IMR-90 (cell line): ENCODE data around the gene MACROD1. TPM values are rescaled to one million over a fixed set of nuclear protein-coding genes. Genes with fewer than 3 reads are reported as not detected.

Experiments
- ATAC-seq: fragments of 200-7000 bp; cut with Tn5 transposase; 2 replicates; pipeline ENCODE4 v1.9.1; 2020; ENCODE audit warnings: low read depth, mild to moderate bottlenecking, moderate library complexity
- BruUV-seq: library from RNA; stranded (reverse); fragments of 400-500 nt; replicated peaks from 2 replicates; lab custom pipeline; 2021; lab: Mats Ljungman, UMichigan
- CTCF ChIA-PET: fragments of 300-600 bp; formaldehyde crosslinking; extraction: SDS; loops from one replicate; lab custom pipeline; 2021; ENCODE audit warnings: antibody characterized with exemption; lab: Yijun Ruan, JAX
- POLR2A ChIA-PET: fragments of 300-600 bp; sonication (Branson Sonifier 250); formaldehyde crosslinking; loops from one replicate; lab custom pipeline; 2022; ENCODE audit warnings: antibody characterized with exemption; ENCODE audit not compliant: unreplicated experiment; lab: Charles Lee
- DNase-seq: peaks from one replicate; pipeline ENCODE4 v3.0.0; 2013
- H2AFZ ChIP-seq: replicated peaks from 2 replicates; pipeline ENCODE3; 2013; ENCODE audit warnings: low read length, mild to moderate bottlenecking; ENCODE audit not compliant: poor library complexity
- H2AK5ac ChIP-seq: 2 replicates; pipeline ENCODE4 v1.6.1; 2013; ENCODE audit warnings: low read depth, low read length, inconsistent platforms
- H2AK9ac ChIP-seq: replicated peaks from 2 replicates; pipeline ENCODE3; 2013; ENCODE audit warnings: mild to moderate bottlenecking, low read depth, low read length, moderate library complexity; ENCODE audit not compliant: poor library complexity
- H2BK120ac ChIP-seq: 2 replicates; pipeline ENCODE4 v1.6.1; 2013; ENCODE audit warnings: low read depth, low read length, inconsistent platforms
- H2BK15ac ChIP-seq: 3 replicates; pipeline ENCODE4 v1.6.1; 2013; ENCODE audit warnings: low read depth, low read length, inconsistent platforms
- H2BK20ac ChIP-seq: 2 replicates; pipeline ENCODE4 v1.6.1; 2013; ENCODE audit warnings: low read depth, mild to moderate bottlenecking, inconsistent platforms, low read length, moderate library complexity
- H2BK5ac ChIP-seq: 2 replicates; pipeline ENCODE4 v1.6.1; 2013; ENCODE audit warnings: mild to moderate bottlenecking, low read depth, low read length, inconsistent platforms; ENCODE audit not compliant: poor library complexity, severe bottlenecking
- H3K14ac ChIP-seq: replicated peaks from 2 replicates; pipeline ENCODE4 v1.6.1; 2013; ENCODE audit warnings: low read depth, low read length, inconsistent platforms
- H3K18ac ChIP-seq: 2 replicates; pipeline ENCODE4 v1.6.1; 2013; ENCODE audit warnings: low read depth, low read length, control low read depth
- H3K23ac ChIP-seq: 2 replicates; pipeline ENCODE4 v1.6.1; 2013; ENCODE audit warnings: low read depth, low read length, inconsistent platforms
- H3K27ac ChIP-seq: 2 replicates; pipeline ENCODE4 v1.5.1; 2013; ENCODE audit warnings: mild to moderate bottlenecking, control low read depth, low read length; ENCODE audit not compliant: insufficient read depth
- H3K27me3 ChIP-seq: 2 replicates; pipeline ENCODE4 v1.6.1; 2013; ENCODE audit warnings: low read length; ENCODE audit not compliant: control insufficient read depth, insufficient read depth
- H3K36me3 ChIP-seq: 2 replicates; pipeline ENCODE4 v1.6.1; 2013; ENCODE audit warnings: low read length, mixed read lengths; ENCODE audit not compliant: control insufficient read depth, insufficient read depth
- H3K4ac ChIP-seq: 2 replicates; pipeline ENCODE4 v1.6.1; 2013; ENCODE audit warnings: low read depth, low read length, inconsistent platforms
- H3K4me1 ChIP-seq: 2 replicates; pipeline ENCODE4 v1.6.1; 2013; ENCODE audit warnings: low read length, mixed read lengths; ENCODE audit not compliant: control insufficient read depth, insufficient read depth
- H3K4me2 ChIP-seq: 2 replicates; pipeline ENCODE4 v1.6.1; 2013; ENCODE audit warnings: low read depth, mild to moderate bottlenecking, control low read depth, low read length, moderate library complexity
- H3K4me3 ChIP-seq: 2 replicates; pipeline ENCODE4 v1.5.1; 2013; ENCODE audit warnings: low read depth, mild to moderate bottlenecking, control low read depth, low read length, moderate library complexity; ENCODE audit not compliant: insufficient read depth
- H3K56ac ChIP-seq: 2 replicates; pipeline ENCODE4 v1.6.1; 2013; ENCODE audit warnings: low read length, inconsistent platforms; ENCODE audit not compliant: insufficient read depth; ENCODE audit errors: extremely low read depth
- H3K79me1 ChIP-seq, 2 experiments: 2 replicates each; pipeline ENCODE4 v1.6.1; 2013; ENCODE audit warnings: low read length in 2 of 2, inconsistent platforms in 1 of 2, low read depth in 1 of 2
- H3K9ac ChIP-seq: 2 replicates; pipeline ENCODE4 v1.6.1; 2013; ENCODE audit warnings: low read depth, low read length, control low read depth
- H3K9me1 ChIP-seq: 2 replicates; pipeline ENCODE4 v1.6.1; 2013; ENCODE audit warnings: low read length, inconsistent platforms; ENCODE audit not compliant: insufficient read depth
- H3K9me3 ChIP-seq: 2 replicates; pipeline ENCODE4 v1.6.1; 2013; ENCODE audit warnings: low read length; ENCODE audit not compliant: control insufficient read depth, insufficient read depth
- H4K20me1 ChIP-seq: 2 replicates; pipeline ENCODE4 v1.6.1; 2013; ENCODE audit warnings: low read length, inconsistent platforms; ENCODE audit not compliant: insufficient read depth
- H4K5ac ChIP-seq: 2 replicates; pipeline ENCODE4 v1.6.1; 2013; ENCODE audit warnings: mild to moderate bottlenecking, low read depth, low read length, control low read depth
- H4K8ac ChIP-seq, 2 experiments: 2 replicates each; pipeline ENCODE4 v1.6.1; 2013; ENCODE audit warnings: low read depth in 2 of 2, low read length in 2 of 2, control low read depth in 1 of 2, inconsistent platforms in 1 of 2
- H4K91ac ChIP-seq: 2 replicates; pipeline ENCODE4 v1.6.1; 2013; ENCODE audit warnings: low read depth, low read length, inconsistent platforms; ENCODE audit not compliant: insufficient read depth
- BHLHE40 ChIP-seq: fragments of 150-350 bp; IDR thresholded peaks from 2 replicates; pipeline ENCODE4 v1.6.1; 2016; ENCODE audit warnings: mild to moderate bottlenecking, low read depth, low read length
- CEBPB ChIP-seq: IDR thresholded peaks from 2 replicates; pipeline ENCODE4 v1.6.1; 2012; ENCODE audit warnings: low read depth, low read length, improper control_type of control experiment
- CHD1 ChIP-seq: IDR thresholded peaks from 2 replicates; pipeline ENCODE4 v1.6.1; 2012; ENCODE audit warnings: low read depth, low read length, improper control_type of control experiment
- CTCF ChIP-seq: conservative IDR thresholded peaks from 2 replicates; pipeline ENCODE4 v1.5.1; 2012; ENCODE audit warnings: mild to moderate bottlenecking, low read depth, low read length, improper control_type of control experiment
- ELK1 ChIP-seq: fragments of 150-350 bp; IDR thresholded peaks from 2 replicates; pipeline ENCODE4 v1.6.1; 2016; ENCODE audit warnings: low read depth, mild to moderate bottlenecking, low read length, moderate library complexity, borderline replicate concordance
- FOS ChIP-seq: fragments of 150-350 bp; IDR thresholded peaks from 2 replicates; pipeline ENCODE4 v1.6.1; 2016; ENCODE audit warnings: low read depth, low read length
- MAFK ChIP-seq: IDR thresholded peaks from 2 replicates; pipeline ENCODE4 v1.6.1; 2012; ENCODE audit warnings: low read depth, low read length, improper control_type of control experiment
- MAZ ChIP-seq: IDR thresholded peaks from 2 replicates; pipeline ENCODE4 v1.6.1; 2012; ENCODE audit warnings: low read depth, mild to moderate bottlenecking, low read length, improper control_type of control experiment, moderate library complexity, borderline replicate concordance
- MXI1 ChIP-seq: IDR thresholded peaks from 2 replicates; pipeline ENCODE4 v1.6.1; 2012; ENCODE audit warnings: low read depth, mild to moderate bottlenecking, low read length, moderate library complexity, borderline replicate concordance
- NFE2L2 ChIP-seq: fragments of 150-350 bp; IDR thresholded peaks from 2 replicates; pipeline ENCODE4 v1.6.1; 2016; ENCODE audit warnings: low read depth, mild to moderate bottlenecking, low read length
- POLR2A ChIP-seq: IDR thresholded peaks from 2 replicates; pipeline ENCODE4 v1.6.1; 2012; ENCODE audit warnings: mild to moderate bottlenecking, low read depth, low read length
- RAD21 ChIP-seq: IDR thresholded peaks from 2 replicates; pipeline ENCODE4 v1.6.1; 2012; ENCODE audit warnings: low read length, improper control_type of control experiment
- RFX5 ChIP-seq: IDR thresholded peaks from 2 replicates; pipeline ENCODE4 v1.8.0; 2012; ENCODE audit warnings: low read depth, mild to moderate bottlenecking, low read length, moderate library complexity
- SMC3 ChIP-seq: fragments of 150-350 bp; IDR thresholded peaks from 2 replicates; pipeline ENCODE4 v1.6.1; 2016; ENCODE audit warnings: low read depth, mild to moderate bottlenecking, antibody characterized with exemption, low read length, moderate library complexity
- USF2 ChIP-seq: fragments of 150-350 bp; IDR thresholded peaks from 2 replicates; pipeline ENCODE4 v1.6.1; 2017; ENCODE audit warnings: mild to moderate bottlenecking, antibody characterized with exemption, low read length, low read depth
- WGBS, 2 experiments: methylation state at CpG; one replicate each; pipeline versions ENCODE4 v1.1.5 to v1.1.7; 2013; ENCODE audit warnings: missing lambda C conversion rate in 2 of 2; ENCODE audit not compliant: insufficient read length in 1 of 2; ENCODE audit errors: extremely low coverage in 2 of 2; 5-methylcytosine and 5-hydroxymethylcytosine counted together
- dilution Hi-C: fragments of 300-500 bp; cut with HindIII; formaldehyde crosslinking; loops from one replicate; pipeline ENCODE4 v1.14.3; 2018; ENCODE audit warnings: low sequenced_read_pairs; ENCODE audit not compliant: unreplicated experiment
- in situ Hi-C: fragments of 300-500 bp; cut with MboI; formaldehyde crosslinking; loops from 3 replicates; pipeline ENCODE4 v1.14.3; 2019; ENCODE audit warnings: low sequenced_read_pairs, inconsistent platforms, mixed read lengths
- intact Hi-C: fragments of 100-400 bp; cut with micrococcal nuclease; formaldehyde crosslinking; loops from 2 replicates; pipeline ENCODE4 v1.10.0; 2022
- polyA plus RNA-seq, 3 experiments: library from polyadenylated mRNA; depleted of rRNA; stranded (reverse); fragments of >200 nt; gene quantifications; 2 replicates each; pipeline ENCODE4 v1.2.3, GENCODE V29; 2012; ENCODE audit warnings: low replicate concordance in 1 of 3
- total RNA-seq: library from RNA; depleted of rRNA; stranded (reverse); fragments of >200 nt; gene quantifications from 2 replicates; pipeline ENCODE4 v1.2.3, GENCODE V29; 2012

The MACROD1 gene
- total and polyA plus RNA-seq, 2 of the 4 experiments (the other 2 are of a cell fraction): 2.5 to 9.3 TPM

- Histone ChIP-seq H3K4me2 (no peak overlapping the region), H4K5ac (no peak overlapping the region), H3K9ac (no peak overlapping the region), H2BK120ac (0 out of 2 replicates have a peak overlapping the region, but pooled peaks have one; percentile 8), H3K27me3 (no peaks in the 10 kb centered on the region), H2BK15ac (no peak overlapping the region), H3K9me1 (no peaks in the 10 kb centered on the region), H2BK20ac (no peak overlapping the region), H4K91ac (no peak overlapping the region), H3K36me3 (no peaks in the 10 kb centered on the region), H3K14ac (no peak overlapping the region; the same call in 1 of the 2 replicates), H2AFZ (peak overlapping the region; percentile 58), H4K20me1 (no peaks in the 10 kb centered on the region; the same call in 1 of the 2 replicates), H2AK5ac (no peak overlapping the region), H4K8ac (no peak overlapping the region), H3K18ac (no peak overlapping the region), H2BK5ac (no peak overlapping the region), H3K79me1 (no peaks in the 10 kb centered on the region; a peak in 1 of 4 replicates), H3K4ac (no peak overlapping the region), H3K4me1 (no peaks in the 10 kb centered on the region), H3K4me3 (no peak overlapping the region), H3K23ac (no peak overlapping the region), H3K9me3 (no peaks in the 10 kb centered on the region), H2AK9ac (no peak overlapping the region), H3K56ac (no peak overlapping the region), H3K27ac (no peak overlapping the region)
- intact Hi-C loops: no loop called here
- ATAC-seq (no peak), DNase-seq (no peak)
- dilution Hi-C loops: no loop called here
- CTCF ChIA-PET: no interaction called here
- in situ Hi-C loops: no loop called here
- WGBS, 2 experiments: 51% methylated on average over 8 of the region's 15 CpGs; no CpG with 5 or more reads in 1 of the 2 experiments
- TF ChIP-seq MXI1 (no peak), CEBPB (no peak), MAZ (no peak), SMC3 (no peak), ELK1 (no peak), FOS (no peak), NFE2L2 (no peak), POLR2A (no peak), USF2 (no peak), MAFK (no peak), CHD1 (no peak), RAD21 (no peak), BHLHE40 (no peak), CTCF (no peak), RFX5 (no peak)
- no TSS peak for BruUV-seq
- POLR2A ChIA-PET: no interaction called here
These were observed 26.9 kb downstream of the MACROD1 start for GRCh38 chr11:64139049-64139448.
